Limb (tissue), 2 donors: Measurements from ENCODE around the gene SH3BGR.
"Not testable (repeated sequence)": the region's sequence is repeated elsewhere in the genome, so short reads cannot be mapped to it uniquely, and the experiment has no call there.

Source experiments
- DNase-seq, 2 donors: peaks; one replicate each; pipeline ENCODE4 v3.0.0-alpha.2; 2016; ENCODE audit errors: extremely low spot score in 2 of 2

Gene SH3BGR

GRCh38 chr21:39515684-39516472, 64.1 kb downstream of the SH3BGR start:
- DNase-seq, result no peak

GRCh38 chr21:39518055-39518846, 66.5 kb downstream of the SH3BGR start:
- DNase-seq, result peak; percentile 52 to 55

DNA sequence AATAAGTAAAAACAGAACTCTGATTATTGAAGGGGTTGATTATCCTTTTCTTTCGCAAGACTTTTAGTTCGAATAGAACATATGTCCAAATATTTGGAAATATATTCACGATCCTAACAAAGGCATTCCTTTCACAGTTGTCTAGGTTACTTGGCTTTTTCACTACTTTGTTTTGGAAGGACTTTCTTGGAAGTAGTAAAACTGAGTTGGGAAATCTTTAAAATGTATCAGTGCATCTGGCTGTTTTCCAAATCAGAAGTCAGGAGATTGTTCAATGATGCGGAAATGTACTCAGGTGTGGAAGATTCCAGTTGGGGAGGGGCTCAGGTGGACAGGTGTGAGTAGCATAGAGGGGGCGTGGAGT, 67.1 kb downstream of the SH3BGR start:
- no peak for DNase-seq

DNA sequence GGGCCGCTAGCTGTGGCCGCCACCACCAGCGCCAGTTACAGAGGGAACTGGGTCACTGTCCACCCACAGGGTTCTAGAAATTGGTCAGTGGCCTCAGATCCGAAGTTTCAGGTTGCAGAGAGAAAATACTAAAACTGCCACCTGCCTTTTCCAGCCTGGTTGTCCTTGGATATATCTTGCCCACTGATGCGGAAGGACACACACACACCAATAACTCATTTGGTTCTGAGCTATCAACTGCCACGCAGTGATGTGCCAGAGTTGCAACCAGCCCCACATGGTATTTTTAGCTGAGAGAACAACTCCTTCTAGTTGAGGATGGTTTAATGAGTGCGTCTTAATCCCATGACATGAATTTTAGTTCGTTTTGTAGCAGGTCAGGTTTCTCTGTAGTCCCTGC, 68.1 kb downstream of the SH3BGR start:
- DNase-seq, result no peak

- DNase-seq, result no peak
These were observed 71.6 kb downstream of the SH3BGR start for GRCh38 chr21:39523399-39523798.

GRCh38 chr21:39523915-39524314, 72.1 kb downstream of the SH3BGR start:
- no peak for DNase-seq

GRCh38 chr21:39525129-39525528, 73.4 kb downstream of the SH3BGR start:
- DNase-seq, result no peak

GRCh38 chr21:39525601-39526000, 73.8 kb downstream of the SH3BGR start:
- DNase-seq, result no peak

DNA sequence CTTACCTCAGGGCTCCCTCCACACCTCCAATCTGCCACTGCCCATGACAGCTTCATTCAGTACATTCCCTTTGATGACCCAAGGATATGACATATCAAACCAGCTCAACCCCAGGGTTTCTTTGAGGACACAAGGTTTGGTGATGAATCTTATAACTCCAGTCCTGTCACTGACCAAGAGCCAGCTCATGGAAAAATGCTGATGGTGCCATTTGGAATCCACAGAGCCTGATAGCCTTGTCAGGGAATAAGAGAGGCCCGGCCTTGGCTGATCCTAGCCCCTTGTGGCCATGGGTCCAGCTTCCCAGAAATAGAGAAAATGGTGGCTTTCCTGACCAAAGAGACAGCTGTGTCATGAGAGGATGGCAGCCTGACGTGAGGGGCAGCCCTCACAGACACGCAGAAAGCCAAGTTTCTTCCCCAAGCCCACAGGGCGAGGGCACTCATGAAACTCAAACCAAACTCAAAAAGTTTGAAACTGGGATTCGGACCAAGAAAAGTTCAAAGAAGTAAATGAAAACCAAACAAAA, 75.4 kb downstream of the SH3BGR start:
- DNase-seq, result no peak

DNA sequence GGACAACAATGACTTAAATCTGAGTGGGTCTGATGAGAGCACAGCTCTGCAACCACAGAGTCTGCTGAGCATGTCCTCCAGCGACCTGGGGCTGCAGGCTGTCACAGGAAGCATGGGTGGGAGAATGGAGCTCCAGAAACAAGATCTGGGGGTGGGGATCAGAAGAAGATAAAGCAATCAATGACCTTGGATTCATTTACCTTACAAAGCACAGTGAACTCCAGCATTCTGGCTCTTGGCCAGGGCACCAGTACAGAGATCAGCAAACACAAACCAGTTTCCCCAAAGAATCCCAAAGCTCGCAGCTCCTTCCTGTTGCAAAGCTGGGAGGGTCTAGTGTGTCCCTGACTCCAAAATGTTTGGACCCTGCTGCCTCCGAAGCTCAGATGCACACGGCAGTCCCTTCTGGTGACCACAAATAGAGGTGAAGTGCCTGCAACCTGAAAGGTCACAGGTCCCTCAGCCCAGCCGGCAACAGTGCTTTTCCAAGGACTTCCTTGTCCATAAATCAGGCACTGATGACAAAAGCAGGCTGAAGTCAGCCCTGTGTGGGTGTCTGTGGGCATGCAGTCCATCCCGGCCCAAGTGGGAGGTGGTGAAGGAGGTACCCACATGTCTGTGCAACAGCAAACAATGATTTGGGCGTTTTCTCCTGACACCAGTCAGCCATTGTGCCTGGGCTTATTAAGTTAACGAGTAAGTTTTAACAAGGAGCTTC, 76.1 kb downstream of the SH3BGR start:
- no peak for DNase-seq

GRCh38 chr21:39529026-39529425, 77.3 kb downstream of the SH3BGR start:
- no peak for DNase-seq

GRCh38 chr21:39531064-39531463, 79.3 kb downstream of the SH3BGR start:
- DNase-seq, result no peak

- DNase-seq, result no peak
These were observed 80.1 kb downstream of the SH3BGR start for GRCh38 chr21:39531840-39532239.

DNA sequence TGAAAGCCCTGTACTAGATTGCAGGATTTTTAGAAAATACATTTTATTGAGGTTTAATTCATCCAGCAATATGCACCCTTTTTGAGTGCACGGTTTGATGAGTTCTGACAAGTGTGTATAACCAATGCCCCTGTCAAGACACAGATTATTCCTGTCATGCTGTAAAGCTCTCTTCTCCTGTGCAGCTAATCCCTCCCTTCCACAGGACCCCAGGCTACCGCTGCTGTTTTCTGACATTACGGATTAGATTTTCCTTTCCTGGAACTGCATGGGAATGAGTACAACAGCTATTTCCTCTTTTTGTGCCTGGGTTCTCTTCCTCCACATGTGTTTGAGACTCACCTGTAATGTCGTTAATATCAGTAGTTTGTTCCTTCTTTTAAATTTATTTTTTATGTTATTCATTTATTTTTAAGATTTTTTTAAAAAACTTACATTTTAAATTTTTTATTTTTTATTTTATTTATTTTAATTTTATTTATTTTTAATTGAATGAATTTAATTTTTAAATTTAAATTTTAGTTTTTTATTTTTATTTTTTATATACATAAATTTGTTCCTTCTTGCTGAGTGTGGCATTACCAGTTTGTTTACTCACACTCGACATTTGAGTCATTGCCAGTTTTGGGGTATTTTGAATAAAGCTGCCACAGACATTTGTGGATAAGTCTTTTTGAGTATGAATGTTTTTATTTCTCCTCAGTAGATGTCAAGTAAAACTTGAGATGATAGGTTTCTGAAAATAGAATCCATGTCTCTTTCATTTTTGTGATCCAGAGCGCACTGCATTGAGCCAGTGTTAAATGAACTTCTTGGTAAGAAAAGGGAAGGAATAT, 82.0 kb downstream of the SH3BGR start:
- no peak for DNase-seq

DNA sequence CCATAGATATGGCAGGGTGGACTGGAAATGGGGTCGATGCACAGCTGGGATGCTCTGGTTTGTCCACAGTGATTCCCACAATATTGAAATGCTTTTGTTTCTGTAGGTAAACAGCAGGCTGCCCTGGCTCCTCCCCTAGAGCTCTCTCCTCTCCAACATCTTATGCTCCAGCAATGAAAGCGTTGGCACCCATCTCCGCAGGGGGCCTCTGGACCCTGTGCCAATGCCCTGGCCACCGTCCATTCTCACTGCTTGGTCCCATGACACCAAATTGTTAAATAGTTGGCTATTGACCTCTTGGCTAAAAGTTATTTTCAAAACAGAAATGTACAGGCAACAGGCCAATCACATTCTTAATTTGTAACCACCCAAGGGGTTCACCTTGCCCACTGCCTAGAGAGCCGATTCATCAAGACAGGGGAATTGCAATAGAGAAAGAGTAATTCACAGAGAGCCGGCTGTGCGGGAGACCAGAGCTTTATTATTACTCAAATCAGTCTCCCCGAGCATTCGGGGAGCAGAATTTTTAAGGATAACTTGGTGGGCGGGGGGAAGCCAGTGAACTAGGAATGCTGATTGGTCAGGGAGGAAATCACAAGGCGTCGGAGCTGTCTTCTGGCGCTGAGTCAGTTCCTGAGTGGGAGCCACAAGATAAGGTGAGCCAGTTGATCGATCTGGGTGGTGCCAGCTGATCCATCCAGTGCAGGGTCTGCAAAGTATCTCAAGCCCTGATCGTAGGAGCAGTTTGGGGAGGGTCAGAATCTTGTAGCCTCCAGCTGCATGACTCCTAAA, 84.1 kb downstream of the SH3BGR start:
- no peak for DNase-seq

DNA sequence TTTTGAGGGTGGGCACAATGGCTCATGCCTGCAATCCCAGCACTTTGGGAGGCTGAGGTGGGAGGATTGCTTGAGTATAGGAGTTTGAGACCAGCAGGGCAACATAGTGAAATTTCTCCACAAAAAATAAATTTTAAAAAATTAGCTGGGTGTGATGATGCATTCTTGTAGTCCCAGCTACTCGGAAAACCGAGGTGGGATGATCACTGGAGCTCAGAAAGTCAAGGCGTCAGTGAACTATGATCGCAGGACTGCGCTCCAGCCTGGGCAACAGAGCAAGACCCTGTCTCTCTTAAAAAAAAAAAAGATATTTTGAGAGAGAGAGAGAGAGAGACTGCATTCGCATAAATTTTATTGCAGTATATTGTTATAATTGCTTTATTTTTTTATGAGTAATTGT, 85.1 kb downstream of the SH3BGR start:
- DNase-seq, result no peak

DNA sequence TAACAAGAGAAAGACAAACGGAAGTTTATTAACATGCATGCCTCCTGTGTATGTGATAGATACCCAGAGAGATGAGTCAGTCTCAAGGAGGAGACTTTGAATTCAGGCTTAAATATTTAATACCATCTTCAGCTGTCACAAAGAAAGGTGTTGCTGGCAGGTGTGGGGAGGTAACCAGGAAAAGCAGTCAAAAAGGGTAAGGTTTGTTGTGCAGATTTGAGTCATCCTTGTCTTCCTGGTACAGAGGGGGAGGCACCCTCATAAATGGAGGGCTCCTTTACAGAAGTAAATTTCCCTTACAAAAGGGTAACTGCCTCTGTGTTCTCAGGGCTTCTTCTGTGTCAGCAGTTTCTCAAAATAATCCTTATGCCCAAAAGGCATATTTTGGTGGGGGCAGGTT, 85.8 kb downstream of the SH3BGR start:
- DNase-seq, result no peak

- DNase-seq, result no peak
These were observed 86.8 kb downstream of the SH3BGR start for GRCh38 chr21:39538453-39539042.

DNA sequence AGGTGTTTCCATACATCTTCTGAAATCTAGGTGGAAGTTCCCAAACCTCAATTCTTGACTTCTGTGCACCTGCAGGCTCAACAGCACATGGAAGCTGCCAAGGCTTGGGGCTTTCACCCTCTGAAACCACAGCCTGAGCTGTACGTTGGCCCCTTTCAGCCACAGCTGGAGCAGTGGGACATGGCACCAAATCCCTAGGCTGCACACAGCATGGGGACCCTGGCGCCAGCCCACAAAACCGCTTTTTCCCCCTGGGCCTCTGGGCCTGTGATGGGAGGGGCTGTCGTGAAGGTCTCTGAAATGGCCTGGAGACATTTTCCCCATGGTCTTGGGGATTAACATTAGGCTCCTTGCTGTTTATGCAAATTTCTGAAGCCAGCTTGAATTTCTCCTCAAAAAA, 88.6 kb downstream of the SH3BGR start:
- DNase-seq, result not testable (repeated sequence)

DNA sequence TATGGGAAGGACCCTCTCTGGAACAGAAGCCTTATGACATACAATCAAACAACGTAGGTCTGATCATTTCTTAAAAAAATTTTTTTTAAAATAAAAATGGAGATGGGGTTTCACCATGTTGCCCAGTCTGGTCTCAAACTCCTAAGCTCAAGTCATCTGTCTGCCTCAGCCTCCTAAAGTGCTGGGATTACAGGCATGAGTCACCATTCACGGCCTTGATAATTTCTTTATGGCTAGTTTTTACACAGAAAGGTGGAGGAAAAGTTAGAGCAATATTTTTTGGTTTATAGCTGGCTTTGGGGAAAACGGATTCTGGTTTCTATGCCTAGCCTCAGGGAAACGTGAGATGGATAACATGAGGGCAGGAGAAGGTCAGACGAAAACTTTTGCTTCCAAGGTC, 91.0 kb downstream of the SH3BGR start:
- no peak for DNase-seq
